ENCODE measurements around the gene THPO.

DNA sequence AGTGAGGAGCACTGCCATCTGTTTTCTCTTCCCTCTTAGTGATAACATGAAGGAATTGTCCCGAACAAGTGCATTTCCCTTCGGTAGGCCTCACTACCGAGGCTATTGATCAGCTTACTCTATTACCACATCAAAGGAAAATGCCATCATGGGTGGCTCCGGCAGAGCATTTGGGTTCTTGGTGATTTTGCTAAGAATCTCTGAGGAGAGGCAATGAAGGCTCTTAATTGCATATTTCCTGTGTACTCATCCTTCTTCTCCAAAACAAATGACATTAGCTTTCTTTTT lies 37.1 kb upstream of the THPO start:
- no peak for TF ChIP-seq SUZ12 (IDR thresholded peaks at IDR 0.05)
- TF ChIP-seq FOXK2 (IDR thresholded peaks at IDR 0.05): no peak
- TF ChIP-seq ELF4 (IDR thresholded peaks at IDR 0.05): no peak
- TF ChIP-seq BHLHE40 (IDR thresholded peaks at IDR 0.05; ENCODE audit: borderline replicate concordance): no peak
- TF ChIP-seq FOXM1 (IDR thresholded peaks at IDR 0.05; ENCODE audit: borderline replicate concordance): no peak
- TF ChIP-seq, protein P1, sequence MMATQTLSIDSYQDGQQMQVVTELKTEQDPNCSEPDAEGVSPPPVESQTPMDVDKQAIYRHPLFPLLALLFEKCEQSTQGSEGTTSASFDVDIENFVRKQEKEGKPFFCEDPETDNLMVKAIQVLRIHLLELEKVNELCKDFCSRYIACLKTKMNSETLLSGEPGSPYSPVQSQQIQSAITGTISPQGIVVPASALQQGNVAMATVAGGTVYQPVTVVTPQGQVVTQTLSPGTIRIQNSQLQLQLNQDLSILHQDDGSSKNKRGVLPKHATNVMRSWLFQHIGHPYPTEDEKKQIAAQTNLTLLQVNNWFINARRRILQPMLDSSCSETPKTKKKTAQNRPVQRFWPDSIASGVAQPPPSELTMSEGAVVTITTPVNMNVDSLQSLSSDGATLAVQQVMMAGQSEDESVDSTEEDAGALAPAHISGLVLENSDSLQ (IDR thresholded peaks at IDR 0.05): no peak
- no peak for TF ChIP-seq FOXA1 (IDR thresholded peaks at IDR 0.05)
- no peak for TF ChIP-seq LEF1 (IDR thresholded peaks at IDR 0.05; ENCODE audit: borderline replicate concordance)
- no peak for TF ChIP-seq ZNF384 (IDR thresholded peaks at IDR 0.05)
- TF ChIP-seq L3MBTL2 (conservative IDR thresholded peaks at IDR 0.05): no peak
- no peak for TF ChIP-seq SP1 (IDR thresholded peaks at IDR 0.05)
- no peak for TF ChIP-seq NFRKB (IDR thresholded peaks at IDR 0.05)
- TF ChIP-seq CTBP1 (IDR thresholded peaks at IDR 0.05; ENCODE audit: borderline replicate concordance): no peak
